ENCODE measurements around the gene IQUB.

Gene IQUB

GRCh38 chr7:123463890-123464289, 70.5 kb downstream of the IQUB start:
- Histone ChIP-seq H3K36me3 (no peaks in the 10 kb centered on the region), H3K4me1 (no peaks in the 10 kb centered on the region), H3K9me3 (no peaks in the 10 kb centered on the region), H3K27ac (no peak overlapping the region), H3K27me3 (no peaks in the 10 kb centered on the region), H3K4me3 (no peak overlapping the region)
- DNase-seq, result no peak
- intact Hi-C loops (cut with DNase I; ENCODE audit: low total_unique reads), result no loop called here
- no peak for TF ChIP-seq CTCF (IDR thresholded peaks at IDR 0.05)

GRCh38 chr7:123460616-123461015, 73.8 kb downstream of the IQUB start:
- no peak for TF ChIP-seq CTCF (IDR thresholded peaks at IDR 0.05)
- Histone ChIP-seq H3K4me1 (no peaks in the 10 kb centered on the region), H3K4me3 (no peak overlapping the region), H3K9me3 (no peaks in the 10 kb centered on the region), H3K27ac (no peak overlapping the region), H3K27me3 (no peaks in the 10 kb centered on the region), H3K36me3 (no peaks in the 10 kb centered on the region)
- DNase-seq, result no peak
- intact Hi-C loops (cut with DNase I; ENCODE audit: low total_unique reads), result no loop called here

DNA sequence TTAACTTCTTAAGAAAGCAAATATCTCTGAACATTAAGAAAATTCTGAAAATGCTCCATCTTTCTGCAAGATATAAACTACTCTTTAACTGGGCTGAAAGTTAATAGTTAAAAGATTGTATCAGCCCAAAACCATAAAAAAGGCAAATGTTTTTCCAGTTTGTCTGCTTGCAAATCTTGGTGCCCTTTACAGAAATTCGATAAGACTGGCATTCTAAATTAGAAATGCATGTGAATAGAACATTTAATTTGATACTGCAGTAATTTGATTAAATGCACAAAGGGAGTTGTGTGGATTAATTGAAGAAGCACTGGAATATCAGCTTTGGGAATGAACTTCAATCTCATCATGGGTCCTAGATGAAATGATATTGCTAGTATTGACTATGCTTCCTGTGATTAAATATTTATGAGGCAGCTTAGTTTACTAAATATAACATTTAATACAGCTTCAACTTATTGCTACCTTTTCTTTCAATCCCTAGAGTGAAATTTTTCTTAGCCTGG, 78.4 kb downstream of the IQUB start:
- Histone ChIP-seq H3K9me3 (peaks cover 0 to 9% (median 0%) of the 10 kb centered on the region in 3 donors), H3K27me3 (no peaks in the 10 kb centered on the region), H3K36me3 (peaks cover 0 to 6% (median 0%) of the 10 kb centered on the region in 3 donors), H3K4me3 (no peak overlapping the region), H3K4me1 (no peaks in the 10 kb centered on the region), H3K27ac (no peak overlapping the region)
- no peak for TF ChIP-seq CTCF (IDR thresholded peaks at IDR 0.05)
- intact Hi-C loops (cut with DNase I; ENCODE audit: low total_unique reads), result no loop called here
- DNase-seq, result no peak

GRCh38 chr7:123440101-123440548, 94.3 kb downstream of the IQUB start:
- Histone ChIP-seq H3K27me3 (no peaks in the 10 kb centered on the region), H3K9me3 (peaks cover 0 to 5% (median 0%) of the 10 kb centered on the region in 3 donors), H3K4me1 (no peaks in the 10 kb centered on the region), H3K27ac (no peak overlapping the region), H3K36me3 (no peaks in the 10 kb centered on the region), H3K4me3 (no peak overlapping the region)
- DNase-seq, result no peak
- intact Hi-C loops (cut with DNase I; ENCODE audit: low total_unique reads), result no loop called here
- no peak for TF ChIP-seq CTCF (IDR thresholded peaks at IDR 0.05)

DNA sequence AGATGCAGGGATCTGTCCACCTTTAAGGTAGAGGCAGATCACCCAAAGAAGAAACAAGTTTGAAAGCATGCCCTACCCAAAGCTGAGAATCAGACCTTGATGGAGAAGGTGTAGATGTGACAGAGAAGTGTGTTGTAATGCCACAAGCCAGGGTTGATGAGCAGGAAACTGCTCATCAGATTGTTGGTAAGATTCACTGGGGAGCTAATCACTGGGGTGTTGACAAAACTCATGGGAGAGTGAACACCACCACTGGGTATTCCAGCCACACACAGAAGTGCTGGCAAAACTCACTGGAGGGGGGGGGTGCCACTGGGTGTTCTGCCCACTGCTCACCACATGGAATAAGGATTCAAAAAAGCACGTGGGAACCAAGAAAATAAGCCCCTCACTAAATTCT, 95.2 kb downstream of the IQUB start:
- no peaks in the 10 kb centered on the region for H3K4me1 ChIP-seq
- H3K27me3 ChIP-seq, result no peaks in the 10 kb centered on the region
- intact Hi-C loops (cut with DNase I; ENCODE audit: low total_unique reads), result no loop called here
- peaks cover 0 to 5% (median 0%) of the 10 kb centered on the region in 3 donors for H3K9me3 ChIP-seq
- no peak for TF ChIP-seq CTCF (IDR thresholded peaks at IDR 0.05)
- no peak overlapping the region for H3K27ac ChIP-seq
- H3K4me3 ChIP-seq, result no peak overlapping the region
- no peak for DNase-seq
- H3K36me3 ChIP-seq, result no peaks in the 10 kb centered on the region

- no peak for TF ChIP-seq CTCF (IDR thresholded peaks at IDR 0.05)
- intact Hi-C loops (cut with DNase I; ENCODE audit: low total_unique reads), result no loop called here
Measured at GRCh38 chr7:123437447-123437995, 96.9 kb downstream of the IQUB start.

More at GRCh38 chr7:123437447-123437995, 96.9 kb downstream of the IQUB start:
- Histone ChIP-seq H3K36me3 (no peaks in the 10 kb centered on the region), H3K27ac (no peak overlapping the region), H3K27me3 (no peaks in the 10 kb centered on the region), H3K4me3 (no peak overlapping the region), H3K4me1 (no peaks in the 10 kb centered on the region), H3K9me3 (no peaks in the 10 kb centered on the region)
- no peak for DNase-seq

All from tibial artery (tissue), 4 donors.